Kidney epithelial cell (primary cell): ENCODE measurements around the gene RORB. TPM values are rescaled to one million over a fixed set of nuclear protein-coding genes. Genes with fewer than 3 reads are reported as not detected.

Source experiments
- DNase-seq: peaks from one replicate; pipeline ENCODE4 v3.0.0-alpha.2; 2010; ENCODE audit warnings: low read depth
- H3K27me3 ChIP-seq: 2 replicates; pipeline ENCODE4 v1.6.0; 2011; ENCODE audit warnings: low read length; ENCODE audit not compliant: control insufficient read depth, insufficient read depth
- H3K36me3 ChIP-seq: 2 replicates; pipeline ENCODE4 v1.5.1; 2011; ENCODE audit warnings: low read length; ENCODE audit not compliant: control insufficient read depth, insufficient read depth
- H3K4me3 ChIP-seq: 2 replicates; pipeline ENCODE4 v1.5.1; 2011; ENCODE audit warnings: low read depth, mild to moderate bottlenecking, control low read depth, low read length
- CTCF ChIP-seq: IDR thresholded peaks from 2 replicates; pipeline ENCODE4 v1.5.1; 2011; ENCODE audit warnings: mild to moderate bottlenecking, moderate library complexity, low read length, control low read depth, inconsistent platforms; ENCODE audit not compliant: insufficient read depth, poor library complexity, severe bottlenecking
- total RNA-seq: library from RNA; depleted of rRNA; stranded (reverse); fragments of >200 nt; gene quantifications from 2 replicates; pipeline ENCODE4 v1.2.3, GENCODE V29; 2015

Gene RORB
- total RNA-seq, 1 donor from 2014 or later: not detected

GRCh38 chr9:74672237-74672636 lies 175.1 kb downstream of the RORB start:
- no peak for DNase-seq
- no peak for TF ChIP-seq CTCF
- Histone ChIP-seq H3K36me3 (no peaks in the 10 kb centered on the region), H3K27me3 (no peaks in the 10 kb centered on the region), H3K4me3 (no peak overlapping the region)

- H3K4me3 ChIP-seq: no peak overlapping the region
- TF ChIP-seq CTCF: no peak
- H3K36me3 ChIP-seq: no peaks in the 10 kb centered on the region
- no peaks in the 10 kb centered on the region for H3K27me3 ChIP-seq
- DNase-seq: no peak
Measured at GRCh38 chr9:74674077-74674476, 176.9 kb downstream of the RORB start.

GRCh38 chr9:74681906-74682305 lies 184.8 kb downstream of the RORB start:
- TF ChIP-seq CTCF: no peak
- H3K4me3 ChIP-seq: no peak overlapping the region
- H3K36me3 ChIP-seq: no peaks in the 10 kb centered on the region
- H3K27me3 ChIP-seq: no peaks in the 10 kb centered on the region
- DNase-seq: no peak

GRCh38 chr9:74683322-74683721 lies 186.2 kb downstream of the RORB start:
- H3K36me3 ChIP-seq: no peaks in the 10 kb centered on the region
- H3K27me3 ChIP-seq: no peaks in the 10 kb centered on the region
- no peak overlapping the region for H3K4me3 ChIP-seq
- no peak for DNase-seq
- TF ChIP-seq CTCF: no peak

GRCh38 chr9:74691058-74691457 lies 193.9 kb downstream of the RORB start:
- Histone ChIP-seq H3K36me3 (no peaks in the 10 kb centered on the region), H3K4me3 (no peak overlapping the region), H3K27me3 (no peaks in the 10 kb centered on the region)
- TF ChIP-seq CTCF: no peak
- no peak for DNase-seq

GRCh38 chr9:74696520-74696919 lies 199.4 kb downstream of the RORB start:
- no peaks in the 10 kb centered on the region for H3K36me3 ChIP-seq
- TF ChIP-seq CTCF: no peak
- H3K27me3 ChIP-seq: no peaks in the 10 kb centered on the region
- H3K4me3 ChIP-seq: no peak overlapping the region
- DNase-seq: no peak
